HepG2 (cell line): ENCODE data around the gene ANO1. TPM values are rescaled to one million over a fixed set of nuclear protein-coding genes. Genes with fewer than 3 reads are reported as not detected.

Experiments used
- ATAC-seq: fragments of 200-7000 bp; cut with Tn5 transposase; 3 replicates; pipeline ENCODE4 v1.9.1; 2020; ENCODE audit warnings: mild to moderate bottlenecking, moderate library complexity
- BruUV-seq: library from RNA; stranded (reverse); fragments of 400-500 nt; replicated peaks from 2 replicates; lab custom pipeline; 2021; lab: Mats Ljungman, UMichigan
- CTCF ChIA-PET: fragments of 300-600 bp; formaldehyde crosslinking; extraction: SDS; loops from one replicate; lab custom pipeline; 2021; ENCODE audit warnings: low total read pairs, inconsistent platforms, low intra/inter-chr PET ratio; lab: Yijun Ruan, JAX
- POLR2A ChIA-PET: fragments of 350-600 bp; sonication (Branson Sonifier 250); formaldehyde crosslinking; loops from one replicate; lab custom pipeline; 2020; ENCODE audit warnings: antibody characterized with exemption, inconsistent platforms; lab: Yijun Ruan, JAX
- DNase-seq: peaks from one replicate; pipeline ENCODE4 v3.0.0-alpha.2; 2015; ENCODE audit warnings: low spot score
- FAIRE-seq: peaks from 3 replicates; lab custom pipeline; 2011; peaks lifted over from hg19 to GRCh38; lab: Jason Lieb, UNC
- H2AFZ ChIP-seq: one replicate; pipeline ENCODE4 v1.6.1; 2011; ENCODE audit warnings: low read length, inconsistent platforms
- H3K27ac ChIP-seq: fragments of 300-600 bp; 3 replicates; pipeline ENCODE4 v1.8.0; 2011; ENCODE audit warnings: mixed run types, mild to moderate bottlenecking, mixed read lengths, low read length, inconsistent platforms; ENCODE audit not compliant: insufficient read depth; ENCODE audit errors: extremely low read length
- H3K27me3 ChIP-seq, 2 experiments: fragments of 200-600 bp in 1 of 2; 2 replicates in 1 of 2; 3 replicates in 1 of 2; pipeline versions ENCODE4 v1.6.0 to v1.8.0; 2011; ENCODE audit warnings: low read length in 2 of 2, mild to moderate bottlenecking in 2 of 2, moderate library complexity in 2 of 2, inconsistent platforms in 1 of 2; ENCODE audit not compliant: insufficient read depth in 2 of 2, control insufficient read depth in 1 of 2
- H3K36me3 ChIP-seq, 2 experiments: fragments of 200-600 bp in 1 of 2; replicated peaks in 1 of 2; 2 replicates in 1 of 2; 3 replicates in 1 of 2; pipeline versions ENCODE4 v1.5.1 to v1.8.0; 2011; ENCODE audit warnings: low read length in 2 of 2, inconsistent platforms in 1 of 2; ENCODE audit not compliant: insufficient read depth in 2 of 2, control insufficient read depth in 1 of 2
- H3K4me1 ChIP-seq: 2 replicates; pipeline ENCODE4 v1.5.1; 2012; ENCODE audit warnings: low read length, inconsistent platforms; ENCODE audit not compliant: insufficient read depth
- H3K4me2 ChIP-seq: 2 replicates; pipeline ENCODE4 v1.6.0; 2011; ENCODE audit warnings: low read depth, low read length, inconsistent platforms
- H3K4me3 ChIP-seq, 3 experiments: fragments of 200-600 bp in 1 of 3; sonication (generic), shearing (Covaris generic) in 1 of 3; replicated peaks in 1 of 3; 2 replicates each; pipeline ENCODE4 v1.5.1; 2011 to 2016; ENCODE audit warnings: low read length in 3 of 3, inconsistent platforms in 2 of 3, low read depth in 2 of 3, mild to moderate bottlenecking in 2 of 3, control low read depth in 1 of 3, mixed read lengths in 1 of 3; ENCODE audit not compliant: insufficient read depth in 1 of 3
- H3K79me2 ChIP-seq: one replicate; pipeline ENCODE4 v1.6.1; 2011; ENCODE audit warnings: low read length, inconsistent platforms; ENCODE audit not compliant: insufficient read depth
- H3K9ac ChIP-seq: 2 replicates; pipeline ENCODE4 v1.6.0; 2011; ENCODE audit warnings: mild to moderate bottlenecking, low read depth, low read length, inconsistent platforms; ENCODE audit not compliant: insufficient read depth
- H3K9me3 ChIP-seq: 2 replicates; pipeline ENCODE4 v1.5.1; 2012; ENCODE audit warnings: mild to moderate bottlenecking, low read length
- H4K20me1 ChIP-seq: 2 replicates; pipeline ENCODE4 v1.6.0; 2011; ENCODE audit warnings: inconsistent platforms, mild to moderate bottlenecking, low read length, moderate library complexity; ENCODE audit not compliant: insufficient read depth
- LCORL ChIP-seq, 2 experiments: fragments of 450-650 bp in 1 of 2; sonication (generic) in 1 of 2; formaldehyde crosslinking in 1 of 2; IDR thresholded peaks; 2 replicates each; pipeline versions ENCODE4 v1.5.0 to v1.6.1; 2017 to 2020; ENCODE audit warnings: antibody characterized with exemption in 1 of 2, missing genetic modification reagents in 1 of 2
- ZBTB1 ChIP-seq: sonication (generic); formaldehyde crosslinking; IDR thresholded peaks from 2 replicates; pipeline ENCODE4 v1.4.0; 2020; ENCODE audit warnings: missing genetic modification reagents, borderline replicate concordance
- ZNF253 ChIP-seq: sonication (generic); formaldehyde crosslinking; IDR thresholded peaks from 2 replicates; pipeline ENCODE4 v1.8.0; 2022; ENCODE audit warnings: mild to moderate bottlenecking, missing genetic modification reagents, borderline replicate concordance
- ZNF543 ChIP-seq: sonication (generic); formaldehyde crosslinking; IDR thresholded peaks from 2 replicates; pipeline ENCODE4 v1.4.0; 2020; ENCODE audit warnings: mild to moderate bottlenecking, missing genetic modification reagents
- WGBS: methylation state at CpG from one replicate; pipeline ENCODE4 v1.1.6; 2017; ENCODE audit warnings: low lambda C conversion rate; 5-methylcytosine and 5-hydroxymethylcytosine counted together
- in situ Hi-C: cut with HindIII; loops from 2 replicates; pipeline ENCODE4 v1.10.0; 2017; ENCODE audit warnings: low pct_unique_long_range_greater_than_20kb; ENCODE audit not compliant: extremely low pct_ligation_motif_present
- intact Hi-C: fragments of 100-400 bp; cut with micrococcal nuclease; formaldehyde crosslinking; loops from one replicate; pipeline ENCODE4 v1.10.0; 2022; ENCODE audit not compliant: unreplicated experiment
- polyA plus RNA-seq, 8 experiments: library from polyadenylated mRNA; depleted of rRNA in 3 of 8; stranded (reverse) in 7 of 8; unstranded in 1 of 8; fragments of >200 nt; fragmentation: Illumina TruSeq in 4 of 8; extraction: Trizol in 4 of 8; gene quantifications; 2 replicates each; pipeline versions ENCODE4 v1.2.1 to v1.2.3, GENCODE V29; 2011 to 2016; ENCODE audit warnings: low read depth in 4 of 8, missing spikeins in 1 of 8, mixed read lengths in 1 of 8; ENCODE audit not compliant: insufficient read depth in 1 of 8
- total RNA-seq, 5 experiments: library from RNA; depleted of rRNA; stranded (reverse); fragments of >200 nt; fragmentation: Illumina TruSeq; extraction: Trizol; gene quantifications; 2 replicates each; pipeline ENCODE4 v1.2.3, GENCODE V29; 2016; ENCODE audit warnings: low read depth in 1 of 5
- TF ChIP-seq, protein P1 (sequence below): IDR thresholded peaks from 2 replicates; pipeline ENCODE4 v1.6.1; 2016; ENCODE audit warnings: missing genetic modification reagents, missing compliant biosample characterization

ANO1 gene
- total and polyA plus RNA-seq, 2 of the 13 experiments (the other 11 are each of a cell fraction or from before 2014, with no cell fraction given), result not detected

DNA sequence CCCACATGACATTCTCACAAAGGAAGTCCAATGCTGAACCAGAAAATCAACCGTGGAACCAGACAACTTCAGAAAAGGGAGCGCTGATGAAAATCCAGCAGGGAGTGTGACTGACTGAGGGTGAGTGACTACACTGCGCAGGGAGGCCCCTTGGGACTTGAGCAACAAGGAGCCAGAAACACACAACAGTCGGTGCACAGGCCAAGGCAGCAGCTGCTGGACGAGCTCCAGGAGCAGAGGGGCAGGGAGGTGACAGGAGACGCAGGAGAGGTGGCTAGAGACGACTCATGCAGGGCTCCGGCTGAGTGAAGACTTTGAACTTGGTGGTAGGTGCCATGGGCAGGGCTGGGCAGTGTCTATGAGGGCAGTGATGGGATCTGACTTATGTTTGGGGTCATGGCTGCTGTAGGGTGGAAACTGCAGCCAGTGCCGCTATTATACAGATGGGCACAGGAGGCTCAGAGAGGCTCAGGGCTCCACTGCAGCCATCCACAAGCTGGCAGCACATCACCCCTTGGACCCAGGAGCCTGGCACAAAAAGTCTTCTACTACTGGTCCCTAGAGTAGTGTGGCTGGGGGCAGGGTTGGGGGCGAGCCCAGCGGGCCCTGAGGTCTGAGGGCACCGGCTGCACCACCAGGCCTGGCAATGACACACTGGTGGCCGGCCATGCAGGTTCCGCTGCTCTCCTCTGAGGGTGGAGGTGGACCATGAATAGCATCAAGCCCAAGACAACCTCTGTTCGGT lies 114.7 kb downstream of the ANO1 start:
- DNase-seq, result no peak
- no peak for FAIRE-seq
- H3K36me3 ChIP-seq, result no peaks in the 10 kb centered on the region
- no peaks in the 10 kb centered on the region for H3K79me2 ChIP-seq
- 38% methylated on average over 7 of the region's 15 CpGs for WGBS
- POLR2A ChIA-PET, result no interaction called here
- ATAC-seq, result no peak
- H3K4me2 ChIP-seq, result no peak overlapping the region
- no TSS peak for BruUV-seq
- H3K4me1 ChIP-seq, result no peaks in the 10 kb centered on the region
- H3K27me3 ChIP-seq, result peaks cover 2 to 13% of the 10 kb centered on the region in 2 experiments; a peak in 3 of 5 replicates
- TF ChIP-seq ZNF253, result no peak
- TF ChIP-seq, protein P1, sequence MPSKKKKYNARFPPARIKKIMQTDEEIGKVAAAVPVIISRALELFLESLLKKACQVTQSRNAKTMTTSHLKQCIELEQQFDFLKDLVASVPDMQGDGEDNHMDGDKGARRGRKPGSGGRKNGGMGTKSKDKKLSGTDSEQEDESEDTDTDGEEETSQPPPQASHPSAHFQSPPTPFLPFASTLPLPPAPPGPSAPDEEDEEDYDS (CRISPR knock-in tag), result no peak
- no peak overlapping the region for H2AFZ ChIP-seq
- H4K20me1 ChIP-seq, result no peaks in the 10 kb centered on the region; the same call in 1 of the 2 replicates
- in situ Hi-C loops (loop anchor here (5.0 to 10.0 kb wide), 2 partner anchors 281 to 478 kb away; no protein-coding TSS in a partner anchor), intact Hi-C loops (no loop called here)
- no peak overlapping the region for H3K27ac ChIP-seq
- no peaks in the 10 kb centered on the region for H3K9me3 ChIP-seq
- no peak overlapping the region for H3K4me3 ChIP-seq
- H3K9ac ChIP-seq, result no peak overlapping the region
- CTCF ChIA-PET, result interaction anchor here (2.1 to 2.9 kb wide), 2 partner anchors 250 to 274 kb away, joined by 8 to 22 read pairs; no protein-coding TSS in a partner anchor

DNA sequence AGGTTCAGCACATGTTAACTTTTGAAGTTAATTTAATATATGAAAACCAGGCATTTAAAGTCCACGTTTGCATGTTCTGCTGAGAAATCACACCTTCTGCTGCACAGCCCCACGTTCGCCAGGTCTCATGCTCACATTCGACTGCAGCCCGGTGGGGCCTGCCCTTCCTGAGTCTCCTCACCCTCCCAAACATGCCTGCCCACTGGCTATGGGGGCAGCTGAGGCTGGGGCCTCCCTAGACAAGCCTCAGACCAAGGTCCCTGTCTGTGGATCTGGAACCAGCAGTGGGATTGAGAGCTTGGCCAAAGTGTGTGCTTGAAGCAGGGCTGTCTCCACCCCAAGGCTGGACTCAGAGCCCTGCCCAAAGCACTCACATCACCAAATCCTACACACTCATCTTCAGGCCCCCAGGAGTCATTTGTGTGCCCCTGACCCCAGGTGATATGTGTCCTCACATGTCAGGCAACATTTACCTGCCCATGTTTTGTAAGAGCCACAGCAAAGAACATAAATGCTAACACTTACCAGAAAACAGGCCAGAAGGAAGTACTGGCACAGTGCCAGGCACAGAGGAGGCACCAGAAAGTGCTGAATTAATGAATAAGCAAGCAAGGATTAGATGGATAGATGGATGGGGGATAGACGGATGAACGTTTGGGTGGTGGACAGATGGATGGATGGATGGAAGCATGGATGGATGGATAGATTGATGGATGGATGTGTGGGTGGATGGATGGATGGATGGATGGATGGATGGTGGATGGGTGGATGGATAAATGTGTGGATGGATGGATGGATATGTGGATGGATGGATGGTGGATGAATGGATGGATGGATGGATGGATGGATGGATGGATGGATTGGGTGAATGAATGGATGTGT lies 115.5 kb downstream of the ANO1 start:
- 0% methylated on average over 3 of the region's 7 CpGs for WGBS
- no peak for DNase-seq
- no peak for FAIRE-seq

More for the DNA sequence above, 115.5 kb downstream of the ANO1 start:
- H3K9me3 ChIP-seq, result no peaks in the 10 kb centered on the region
- no peaks in the 10 kb centered on the region; the same call in 1 of the 2 replicates for H4K20me1 ChIP-seq
- no TSS peak for BruUV-seq
- ATAC-seq, result no peak
- H3K27ac ChIP-seq, result no peak overlapping the region
- no peak overlapping the region for H3K4me3 ChIP-seq
- no peaks in the 10 kb centered on the region for H3K36me3 ChIP-seq
- no peak overlapping the region for H3K4me2 ChIP-seq
- H2AFZ ChIP-seq, result no peak overlapping the region
- POLR2A ChIA-PET, result no interaction called here
- in situ Hi-C loops (loop anchor here (5.0 to 10.0 kb wide), 2 partner anchors 281 to 479 kb away; no protein-coding TSS in a partner anchor), intact Hi-C loops (no loop called here)
- no peaks in the 10 kb centered on the region for H3K79me2 ChIP-seq
- peaks cover 2 to 5% of the 10 kb centered on the region in 2 experiments; a peak in 2 of 5 replicates for H3K27me3 ChIP-seq
- no peaks in the 10 kb centered on the region for H3K4me1 ChIP-seq
- CTCF ChIA-PET, result no interaction called here
- H3K9ac ChIP-seq, result no peak overlapping the region
- TF ChIP-seq ZBTB1 (CRISPR knock-in tag) (no peak), ZNF543 (CRISPR knock-in tag) (no peak), LCORL (IDR thresholded peaks at IDR 0.05) (peak; percentile 99), LCORL (CRISPR knock-in tag; IDR thresholded peaks at IDR 0.05) (no peak)
